GM12864 (cell line): Measurements from ENCODE around the gene NEURL1B.
A peak's percentile ranks its signal among the peaks of the same experiment; 100 is the strongest.

Experiments
- DNase-seq: peaks from one replicate; pipeline ENCODE4 v3.0.0-alpha.2; 2011; ENCODE audit warnings: low read depth
- H3K4me3 ChIP-seq: 2 replicates; pipeline ENCODE4 v1.5.1; 2011; ENCODE audit warnings: mild to moderate bottlenecking, low read depth, low read length, control low read depth
- TF ChIP-seq, protein P1 (sequence below): IDR thresholded peaks from 2 replicates; pipeline ENCODE4 v1.5.1; 2011; ENCODE audit warnings: low read depth, mild to moderate bottlenecking, moderate library complexity, low read length, control low read depth, inconsistent platforms; ENCODE audit errors: missing control alignments

Gene NEURL1B

DNA sequence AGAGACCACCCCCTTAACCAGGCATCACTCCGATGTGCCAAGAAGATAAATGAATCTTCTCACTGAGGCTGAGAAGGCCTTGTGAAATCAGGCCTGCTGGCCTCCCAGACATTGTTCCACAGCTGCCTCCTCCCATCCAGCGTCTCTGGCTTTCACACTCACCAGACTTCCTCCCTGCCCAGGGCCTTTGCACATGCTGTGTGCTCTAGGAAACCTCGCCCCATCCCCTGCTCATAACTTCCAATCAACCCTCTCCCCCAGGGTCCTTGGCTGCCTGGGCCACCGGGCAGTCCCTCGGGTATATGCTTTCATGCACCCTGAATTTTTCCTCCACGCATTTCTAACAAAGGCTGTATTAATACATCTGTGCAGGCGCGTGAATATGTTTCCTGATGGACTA is 71.5 kb downstream of the NEURL1B start:
- no peak for DNase-seq
- TF ChIP-seq, protein P1, sequence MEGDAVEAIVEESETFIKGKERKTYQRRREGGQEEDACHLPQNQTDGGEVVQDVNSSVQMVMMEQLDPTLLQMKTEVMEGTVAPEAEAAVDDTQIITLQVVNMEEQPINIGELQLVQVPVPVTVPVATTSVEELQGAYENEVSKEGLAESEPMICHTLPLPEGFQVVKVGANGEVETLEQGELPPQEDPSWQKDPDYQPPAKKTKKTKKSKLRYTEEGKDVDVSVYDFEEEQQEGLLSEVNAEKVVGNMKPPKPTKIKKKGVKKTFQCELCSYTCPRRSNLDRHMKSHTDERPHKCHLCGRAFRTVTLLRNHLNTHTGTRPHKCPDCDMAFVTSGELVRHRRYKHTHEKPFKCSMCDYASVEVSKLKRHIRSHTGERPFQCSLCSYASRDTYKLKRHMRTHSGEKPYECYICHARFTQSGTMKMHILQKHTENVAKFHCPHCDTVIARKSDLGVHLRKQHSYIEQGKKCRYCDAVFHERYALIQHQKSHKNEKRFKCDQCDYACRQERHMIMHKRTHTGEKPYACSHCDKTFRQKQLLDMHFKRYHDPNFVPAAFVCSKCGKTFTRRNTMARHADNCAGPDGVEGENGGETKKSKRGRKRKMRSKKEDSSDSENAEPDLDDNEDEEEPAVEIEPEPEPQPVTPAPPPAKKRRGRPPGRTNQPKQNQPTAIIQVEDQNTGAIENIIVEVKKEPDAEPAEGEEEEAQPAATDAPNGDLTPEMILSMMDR: no peak
- no peak overlapping the region for H3K4me3 ChIP-seq

DNA sequence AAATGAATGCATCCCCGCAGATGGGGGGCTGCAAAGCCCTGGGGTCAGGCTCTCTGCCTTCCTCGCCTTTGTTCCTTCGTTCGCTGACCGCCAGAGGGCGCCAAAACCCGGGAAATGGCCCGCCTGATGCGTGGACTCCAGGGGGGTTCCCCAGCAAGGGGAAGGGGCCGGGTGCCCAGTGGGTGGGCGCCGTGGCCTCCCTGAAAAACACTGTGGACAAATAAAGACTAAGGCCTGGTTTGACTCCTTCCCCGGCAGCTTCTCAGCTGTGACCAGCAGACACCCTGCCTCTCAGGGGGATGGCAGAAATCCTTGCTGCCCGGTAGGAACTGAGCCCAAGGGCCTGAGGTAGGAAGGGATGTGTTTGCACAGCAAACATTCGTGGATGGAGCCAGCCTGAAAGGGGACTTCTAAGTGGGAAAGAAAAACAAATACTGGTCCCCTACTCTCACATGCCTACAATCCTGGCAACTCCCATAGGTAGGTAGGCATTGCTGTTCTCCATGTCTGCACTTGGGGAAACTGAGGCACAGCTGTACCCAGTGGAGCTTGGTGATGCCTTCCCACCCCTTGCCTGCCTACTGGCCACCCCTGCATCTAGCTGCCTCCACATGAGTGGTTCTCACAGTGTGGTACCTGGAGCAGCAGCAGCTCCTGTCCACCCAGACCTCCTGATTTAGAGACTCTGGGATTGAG is 72.2 kb downstream of the NEURL1B start:
- TF ChIP-seq, protein P1: peak; percentile 89
- DNase-seq: no peak
- H3K4me3 ChIP-seq: no peak overlapping the region

DNA sequence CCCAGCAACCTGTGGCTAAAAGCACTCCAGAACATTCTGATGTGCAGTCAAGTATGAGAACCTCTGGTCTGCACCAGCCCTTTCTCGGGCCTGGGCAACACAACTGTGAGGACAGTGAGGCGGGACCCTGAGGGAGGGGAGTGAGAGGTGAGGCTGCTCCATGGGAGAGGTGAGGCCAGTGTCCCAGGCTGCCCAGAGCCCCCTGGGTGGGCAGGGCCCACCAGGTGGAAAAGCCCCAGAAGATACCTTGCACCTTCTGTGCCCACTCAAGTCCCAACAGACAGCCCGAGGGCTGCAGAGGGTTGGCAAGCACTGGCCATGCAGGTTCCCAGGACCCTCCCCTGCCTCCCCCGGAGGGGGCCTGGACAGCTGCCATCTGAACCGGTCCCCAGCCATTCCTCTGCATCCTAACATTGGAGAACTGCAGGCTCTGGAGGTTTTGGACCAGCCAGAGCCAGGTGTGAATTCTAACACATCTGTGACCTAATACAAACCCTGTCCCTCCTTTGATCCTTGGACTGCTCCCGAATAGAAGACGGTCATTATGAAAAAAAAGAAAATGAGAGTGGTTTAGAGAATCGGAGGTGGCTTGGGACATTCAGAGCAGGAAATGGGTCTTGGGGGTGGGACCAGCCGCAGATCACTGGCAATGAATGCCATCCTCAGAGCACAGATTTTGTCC is 72.9 kb downstream of the NEURL1B start:
- no peak for DNase-seq
- TF ChIP-seq, protein P1: no peak
- H3K4me3 ChIP-seq: no peak overlapping the region

DNA sequence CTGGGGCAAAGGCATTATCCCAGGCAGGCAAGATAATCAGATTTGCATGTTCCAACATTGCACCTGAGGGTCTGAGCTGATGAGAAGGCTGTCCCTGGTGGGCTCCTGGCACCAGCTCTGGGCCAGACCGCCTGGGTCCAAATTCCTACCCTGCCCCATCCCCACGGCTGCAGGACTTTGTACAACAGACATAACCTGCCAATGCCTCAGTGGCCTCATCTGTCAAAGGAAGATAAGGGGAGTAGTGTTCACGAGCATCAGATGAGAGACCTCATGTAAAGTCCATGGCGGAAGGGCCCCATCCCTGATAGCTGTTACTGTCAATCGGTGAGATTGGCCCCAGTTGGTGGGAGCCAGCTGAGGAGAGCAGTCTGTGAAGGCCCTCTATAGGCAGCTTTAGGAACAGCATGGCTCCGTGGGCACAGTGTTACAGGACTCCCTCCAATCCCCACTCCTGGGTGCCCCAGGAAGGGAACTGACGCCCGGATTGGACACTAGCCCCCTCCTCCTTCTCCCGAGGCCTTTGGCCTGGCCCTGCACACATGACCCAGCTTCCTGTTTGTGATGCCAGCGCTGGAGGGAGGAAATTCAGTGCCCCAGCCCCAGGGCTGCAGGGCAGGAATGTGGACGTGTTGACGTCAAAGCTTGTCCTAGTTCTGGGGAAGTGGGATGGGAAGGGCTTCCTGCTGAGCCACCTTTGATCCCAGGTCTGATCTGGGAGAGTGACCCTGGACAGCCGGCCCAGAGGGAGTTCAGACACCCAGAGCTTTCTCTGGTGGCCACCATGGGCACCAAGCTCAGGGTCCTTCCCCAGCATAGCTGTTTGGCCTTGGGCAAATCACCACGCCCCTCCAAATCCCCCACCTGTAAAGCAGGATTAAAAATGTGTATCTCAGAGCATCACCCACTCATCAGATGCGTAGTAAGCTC is 73.7 kb downstream of the NEURL1B start:
- DNase-seq: no peak
- no peak overlapping the region for H3K4me3 ChIP-seq
- TF ChIP-seq, protein P1: peak; percentile 98

DNA sequence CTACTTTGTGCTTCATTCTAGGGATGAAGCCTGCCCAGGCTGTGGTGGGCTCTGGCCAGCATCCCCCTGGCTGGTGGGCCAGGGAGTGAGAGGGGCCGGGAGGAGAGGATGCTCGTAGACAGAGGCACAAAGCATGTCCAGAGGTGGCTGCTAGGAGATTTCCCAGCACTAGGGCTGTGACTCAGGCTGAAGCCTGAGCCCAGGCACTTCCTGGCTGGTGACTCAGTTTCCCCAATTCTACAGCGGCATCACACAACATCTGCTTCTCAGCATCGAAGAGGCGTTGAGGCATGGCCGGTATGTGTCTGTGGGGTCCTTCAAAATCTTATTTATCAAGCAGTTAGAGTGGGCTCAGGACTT is 74.3 kb downstream of the NEURL1B start:
- no peak for DNase-seq
- TF ChIP-seq, protein P1: no peak
- no peak overlapping the region for H3K4me3 ChIP-seq

DNA sequence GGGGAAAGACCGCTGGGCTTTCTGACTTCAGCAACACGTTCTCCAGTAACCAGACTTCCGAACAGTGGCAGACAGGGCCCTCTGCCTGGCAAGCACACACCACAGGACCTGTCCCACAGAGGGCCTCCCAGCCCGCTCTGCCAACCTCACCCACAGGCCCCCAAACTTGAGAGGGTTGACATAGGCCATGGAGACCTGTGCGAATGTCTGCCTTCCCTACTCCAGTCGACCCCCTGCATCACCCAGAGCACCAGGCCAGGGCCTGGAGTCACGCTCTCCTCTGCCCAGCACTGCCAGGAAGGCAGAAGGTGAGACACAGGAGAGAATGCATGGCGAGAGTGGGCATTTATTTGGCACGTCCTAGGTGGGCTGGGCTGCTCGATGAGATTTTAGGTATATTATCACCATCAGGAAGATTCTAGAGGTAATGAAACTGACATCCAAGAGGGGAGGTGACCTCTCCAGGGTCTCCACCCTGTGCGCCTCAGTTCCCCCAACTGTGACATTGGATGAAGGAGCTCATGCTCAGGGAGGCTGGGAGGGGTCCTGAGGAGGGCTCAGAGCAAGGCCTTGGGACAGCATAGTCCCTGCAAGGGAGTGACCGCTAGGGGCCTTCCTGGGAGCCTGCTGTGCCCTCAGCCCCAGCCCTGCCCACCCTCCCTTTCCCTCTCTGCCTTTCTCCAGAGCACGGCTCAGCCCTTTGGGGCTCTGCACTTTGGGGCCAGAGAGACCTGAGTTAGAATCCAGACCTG is 75.0 kb downstream of the NEURL1B start:
- TF ChIP-seq, protein P1: no peak
- no peak overlapping the region for H3K4me3 ChIP-seq
- DNase-seq: no peak
